AG04450 (cell line): ENCODE data around the gene SLC4A4. TPM values are rescaled to one million over a fixed set of nuclear protein-coding genes. Genes with fewer than 3 reads are reported as not detected.

Source experiments
- CTCF ChIA-PET: fragments of 300-600, 350-600 bp; formaldehyde crosslinking; extraction: SDS; loops from one replicate; lab custom pipeline; 2022; ENCODE audit warnings: antibody characterized with exemption, inconsistent platforms; lab: Charles Lee
- POLR2A ChIA-PET: fragments of 350-600 bp; formaldehyde crosslinking; extraction: SDS; loops from one replicate; lab custom pipeline; 2021; ENCODE audit warnings: antibody characterized with exemption, inconsistent platforms; lab: Yijun Ruan, JAX
- DNase-seq: peaks from one replicate; pipeline ENCODE4 v3.0.0-alpha.2; 2011; ENCODE audit warnings: low read depth, low spot score
- H3K27ac ChIP-seq: one replicate; pipeline ENCODE4 v1.5.1; 2012; ENCODE audit warnings: low read depth, low read length, control low read depth
- H3K27me3 ChIP-seq: one replicate; pipeline ENCODE4 v1.6.0; 2012; ENCODE audit warnings: low read length; ENCODE audit not compliant: control insufficient read depth, insufficient read depth
- H3K4me3 ChIP-seq: 2 replicates; pipeline ENCODE4 v1.5.1; 2011; ENCODE audit warnings: mild to moderate bottlenecking, low read depth, low read length, control low read depth
- H3K9me3 ChIP-seq: 2 replicates; pipeline ENCODE4 v1.5.1; 2012; ENCODE audit warnings: low read length; ENCODE audit not compliant: control insufficient read depth, insufficient read depth
- polyA plus RNA-seq: library from polyadenylated mRNA; depleted of rRNA; stranded (reverse); fragments of >200 nt; gene quantifications from 2 replicates; pipeline ENCODE4 v1.2.3, GENCODE V29; 2011
- TF ChIP-seq, protein P1 (sequence below): IDR thresholded peaks from 2 replicates; pipeline ENCODE4 v1.5.1; 2011; ENCODE audit warnings: low read depth, low read length, control low read depth, inconsistent platforms

SLC4A4 gene
- polyA plus RNA-seq, 1 experiment: 17.5 TPM

GRCh38 chr4:71382900-71383560 is 44.2 kb downstream of the SLC4A4 start:
- no peak for DNase-seq
- ChIA-PET CTCF (interaction anchor here (0.5 to 1.3 kb wide), 4 partner anchors 71 to 373 kb away, joined by 3 to 10 read pairs (median 3); no protein-coding TSS in a partner anchor), POLR2A (interaction anchor here (0.6 kb wide), 1 partner anchor 133 kb away, joined by 5 read pairs; no protein-coding TSS in a partner anchor)
- no peaks in the 10 kb centered on the region for H3K27me3 ChIP-seq
- TF ChIP-seq, protein P1, sequence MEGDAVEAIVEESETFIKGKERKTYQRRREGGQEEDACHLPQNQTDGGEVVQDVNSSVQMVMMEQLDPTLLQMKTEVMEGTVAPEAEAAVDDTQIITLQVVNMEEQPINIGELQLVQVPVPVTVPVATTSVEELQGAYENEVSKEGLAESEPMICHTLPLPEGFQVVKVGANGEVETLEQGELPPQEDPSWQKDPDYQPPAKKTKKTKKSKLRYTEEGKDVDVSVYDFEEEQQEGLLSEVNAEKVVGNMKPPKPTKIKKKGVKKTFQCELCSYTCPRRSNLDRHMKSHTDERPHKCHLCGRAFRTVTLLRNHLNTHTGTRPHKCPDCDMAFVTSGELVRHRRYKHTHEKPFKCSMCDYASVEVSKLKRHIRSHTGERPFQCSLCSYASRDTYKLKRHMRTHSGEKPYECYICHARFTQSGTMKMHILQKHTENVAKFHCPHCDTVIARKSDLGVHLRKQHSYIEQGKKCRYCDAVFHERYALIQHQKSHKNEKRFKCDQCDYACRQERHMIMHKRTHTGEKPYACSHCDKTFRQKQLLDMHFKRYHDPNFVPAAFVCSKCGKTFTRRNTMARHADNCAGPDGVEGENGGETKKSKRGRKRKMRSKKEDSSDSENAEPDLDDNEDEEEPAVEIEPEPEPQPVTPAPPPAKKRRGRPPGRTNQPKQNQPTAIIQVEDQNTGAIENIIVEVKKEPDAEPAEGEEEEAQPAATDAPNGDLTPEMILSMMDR: no peak
- no peaks in the 10 kb centered on the region for H3K9me3 ChIP-seq
- H3K4me3 ChIP-seq: no peak overlapping the region
- no peak overlapping the region for H3K27ac ChIP-seq

DNA sequence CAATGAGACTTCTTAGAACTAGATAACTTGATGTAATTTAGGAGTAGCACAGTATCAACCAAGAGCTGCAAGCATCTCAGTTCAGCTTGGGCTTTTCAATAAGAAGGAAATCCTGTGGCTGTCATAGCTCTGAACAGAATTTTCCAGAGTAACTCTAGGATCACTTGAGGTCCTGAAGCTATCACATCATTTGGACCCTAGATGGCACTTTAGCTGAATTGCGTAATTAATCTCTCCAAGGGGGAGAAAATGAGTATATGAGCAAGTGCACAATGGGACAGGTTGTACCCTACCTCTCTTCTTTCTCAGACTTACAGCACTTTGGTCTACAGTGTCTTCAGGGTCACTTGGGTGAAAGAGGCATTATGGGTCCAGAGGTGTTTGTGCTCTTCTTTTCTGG is 45.2 kb downstream of the SLC4A4 start:
- TF ChIP-seq, protein P1: no peak
- H3K9me3 ChIP-seq: no peaks in the 10 kb centered on the region
- H3K4me3 ChIP-seq: no peak overlapping the region
- no peaks in the 10 kb centered on the region for H3K27me3 ChIP-seq
- ChIA-PET POLR2A (no interaction called here), CTCF (interaction anchor here (1.3 kb wide), 1 partner anchor 200 kb away, joined by 3 read pairs; no protein-coding TSS in a partner anchor)
- H3K27ac ChIP-seq: no peak overlapping the region
- no peak for DNase-seq

- H3K27me3 ChIP-seq: no peaks in the 10 kb centered on the region
- H3K9me3 ChIP-seq: no peaks in the 10 kb centered on the region
- POLR2A ChIA-PET: no interaction called here
- H3K4me3 ChIP-seq: no peak overlapping the region
- CTCF ChIA-PET: no interaction called here
- TF ChIP-seq, protein P1: no peak
- peak overlapping the region; percentile 69 for H3K27ac ChIP-seq
- DNase-seq: peak; percentile 46
Observed at GRCh38 chr4:71389149-71389827, 50.5 kb downstream of the SLC4A4 start.

GRCh38 chr4:71392109-71392508 is 53.3 kb downstream of the SLC4A4 start:
- POLR2A ChIA-PET: no interaction called here
- Histone ChIP-seq H3K9me3 (no peaks in the 10 kb centered on the region), H3K27ac (no peak overlapping the region), H3K4me3 (no peak overlapping the region), H3K27me3 (no peaks in the 10 kb centered on the region)
- CTCF ChIA-PET: no interaction called here
- TF ChIP-seq, protein P1: no peak
- DNase-seq: no peak

DNA sequence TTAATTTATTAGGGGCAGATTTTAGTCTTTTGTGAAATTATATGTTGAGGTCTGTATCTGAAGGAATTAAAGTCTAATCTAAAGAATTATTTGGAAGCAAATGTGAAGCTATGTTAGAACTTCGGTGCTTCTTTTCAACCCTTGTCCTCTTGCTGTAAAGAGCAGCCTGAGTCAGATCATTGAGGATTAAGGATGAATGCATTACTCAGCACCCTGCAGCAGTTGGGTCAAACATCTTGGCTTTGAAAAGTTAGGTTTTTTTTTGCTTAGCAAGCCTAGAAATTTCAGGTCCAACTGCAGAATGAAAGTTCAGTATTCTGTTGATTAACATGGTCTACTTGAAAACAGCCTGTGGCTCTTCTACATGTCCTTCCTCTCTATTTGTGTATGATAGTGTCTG is 57.6 kb downstream of the SLC4A4 start:
- no peak overlapping the region for H3K27ac ChIP-seq
- TF ChIP-seq, protein P1: no peak
- peak; percentile 39 for DNase-seq
- no peaks in the 10 kb centered on the region for H3K9me3 ChIP-seq
- ChIA-PET POLR2A (no interaction called here), CTCF (interaction anchor here (1.0 kb wide), 1 partner anchor 386 kb away, joined by 6 read pairs; no protein-coding TSS in a partner anchor)
- no peak overlapping the region for H3K4me3 ChIP-seq
- H3K27me3 ChIP-seq: no peaks in the 10 kb centered on the region
